CD4-positive, alpha-beta T cell (primary cell): ENCODE results near the gene C11orf58. TPM values are rescaled to one million over a fixed set of nuclear protein-coding genes. Genes with fewer than 3 reads are reported as not detected.

Experiments
- ATAC-seq: fragments of 200-7000 bp; cut with Tn5 transposase; one replicate; pipeline ENCODE4 v1.10.0; 2022; ENCODE audit warnings: mild to moderate bottlenecking; ENCODE audit not compliant: poor library complexity
- CTCF ChIA-PET: fragments of 350-600 bp; sonication (Branson Sonifier 250); formaldehyde crosslinking; loops from one replicate; lab custom pipeline; 2021; ENCODE audit warnings: antibody characterized with exemption, inconsistent platforms; lab: Charles Lee
- POLR2A ChIA-PET: fragments of 350-600 bp; sonication (Branson Sonifier 250); formaldehyde crosslinking; loops from one replicate; lab custom pipeline; 2021; ENCODE audit warnings: antibody characterized with exemption, inconsistent platforms; lab: Charles Lee
- DNase-seq, 14 experiments: peaks; one replicate each; pipeline ENCODE4 v3.0.0-alpha.2; 2013 to 2020; ENCODE audit warnings: mixed read lengths in 2 of 14
- H3K27ac ChIP-seq, 2 donors: one replicate each; pipeline versions ENCODE4 v1.5.1 to v1.7.0; 2013; ENCODE audit warnings: low read length in 2 of 2, low read depth in 1 of 2, mild to moderate bottlenecking in 1 of 2
- H3K27me3 ChIP-seq, 2 experiments: 1 replicate in 1 of 2; 2 replicates in 1 of 2; pipeline versions ENCODE4 v1.6.1 to v1.7.0; 2013; ENCODE audit warnings: low read length in 2 of 2, control low read depth in 1 of 2, mild to moderate bottlenecking in 1 of 2, moderate library complexity in 1 of 2; ENCODE audit not compliant: insufficient read depth in 2 of 2, control insufficient read depth in 1 of 2
- H3K36me3 ChIP-seq: one replicate; pipeline ENCODE4 v1.6.1; 2013; ENCODE audit warnings: low read length, control low read depth; ENCODE audit not compliant: insufficient read depth
- H3K4me1 ChIP-seq: one replicate; pipeline ENCODE4 v1.6.1; 2013; ENCODE audit warnings: low read length, control low read depth; ENCODE audit not compliant: insufficient read depth
- H3K4me3 ChIP-seq: one replicate; pipeline ENCODE4 v1.5.1; 2013; ENCODE audit warnings: mild to moderate bottlenecking, low read length, moderate library complexity
- H3K9me3 ChIP-seq, 2 experiments: 1 replicate in 1 of 2; 2 replicates in 1 of 2; pipeline versions ENCODE4 v1.6.1 to v1.7.0; 2013; ENCODE audit warnings: low read length in 2 of 2, mild to moderate bottlenecking in 2 of 2, control low read depth in 1 of 2, moderate library complexity in 1 of 2; ENCODE audit not compliant: control insufficient read depth in 1 of 2, insufficient read depth in 1 of 2
- H3K27ac Mint-ChIP-seq: one replicate; pipeline ENCODE4 v1.8.0; 2020; ENCODE audit warnings: mixed read lengths
- H3K27me3 Mint-ChIP-seq: one replicate; pipeline ENCODE4 v1.8.0; 2021; ENCODE audit warnings: mixed read lengths
- H3K36me3 Mint-ChIP-seq: one replicate; pipeline ENCODE4 v1.8.0; 2021; ENCODE audit warnings: low read depth, mixed read lengths
- H3K4me1 Mint-ChIP-seq: one replicate; pipeline ENCODE4 v1.8.0; 2021; ENCODE audit warnings: low read depth, mixed read lengths
- H3K4me3 Mint-ChIP-seq: one replicate; pipeline ENCODE4 v1.8.0; 2020; ENCODE audit warnings: mild to moderate bottlenecking, mixed read lengths
- H3K9me3 Mint-ChIP-seq: one replicate; pipeline ENCODE4 v1.8.0; 2020; ENCODE audit warnings: mixed read lengths
- CTCF ChIP-seq: fragments of 200-600 bp; IDR thresholded peaks from one replicate; pipeline ENCODE4 v1.8.0; 2022; ENCODE audit warnings: antibody characterized with exemption, mild to moderate bottlenecking
- intact Hi-C, 2 experiments: fragments of 100-400 bp; cut with DNase I in 1 of 2; cut with micrococcal nuclease in 1 of 2; formaldehyde crosslinking; loops; one replicate each; pipeline versions ENCODE4 v1.15.1 to v1.9.0; 2023 to 2025; cut with DNase I, micrococcal nuclease
- total RNA-seq, 174 experiments: library from RNA in 2 of 174; stranded (reverse) in 2 of 174; gene quantifications; one replicate each; pipeline ENCODE4 v1.2.3 and lab custom pipeline; 2021 to 2026

C11orf58 gene
- total RNA-seq, 2 experiments from 2014 or later: 145 to 150 TPM

- Mint-ChIP-seq H3K4me1 (peaks cover 7% of the 10 kb centered on the region), H3K36me3 (no peaks in the 10 kb centered on the region), H3K27ac (no peak overlapping the region), H3K4me3 (no peak overlapping the region), H3K9me3 (no peaks in the 10 kb centered on the region), H3K27me3 (no peaks in the 10 kb centered on the region)
- no peak for TF ChIP-seq CTCF
- peak in 1 of 14 experiments; percentile 15 for DNase-seq
- Histone ChIP-seq H3K36me3 (no peaks in the 10 kb centered on the region), H3K4me1 (peaks cover 29% of the 10 kb centered on the region), H3K27me3 (no peaks in the 10 kb centered on the region), H3K27ac (no peak overlapping the region), H3K4me3 (no peak overlapping the region), H3K9me3 (no peaks in the 10 kb centered on the region)
- CTCF ChIA-PET: no interaction called here
- no peak for ATAC-seq
- POLR2A ChIA-PET: no interaction called here
- intact Hi-C loops: no loop called here
Measured at GRCh38 chr11:16790486-16791190, 52.2 kb downstream of the C11orf58 start.

GRCh38 chr11:16791191-16791961, 52.9 kb downstream of the C11orf58 start:
- no peak overlapping the region for H3K4me3 Mint-ChIP-seq
- peaks cover 7% of the 10 kb centered on the region for H3K4me1 Mint-ChIP-seq
- no peaks in the 10 kb centered on the region for H3K36me3 Mint-ChIP-seq
- no peaks in the 10 kb centered on the region for H3K9me3 Mint-ChIP-seq
- Histone ChIP-seq H3K4me3 (no peak overlapping the region), H3K27ac (no peak overlapping the region), H3K36me3 (no peaks in the 10 kb centered on the region), H3K27me3 (no peaks in the 10 kb centered on the region), H3K4me1 (peaks cover 29% of the 10 kb centered on the region), H3K9me3 (no peaks in the 10 kb centered on the region)
- no peaks in the 10 kb centered on the region for H3K27me3 Mint-ChIP-seq
- no peak overlapping the region for H3K27ac Mint-ChIP-seq
- TF ChIP-seq CTCF: no peak
- ATAC-seq (no peak), DNase-seq (peak in 2 of 14 experiments; percentile 47 to 58)
- ChIA-PET POLR2A (no interaction called here), CTCF (no interaction called here)
- intact Hi-C loops: no loop called here

- Histone ChIP-seq H3K4me1 (peaks cover 29% of the 10 kb centered on the region), H3K36me3 (no peaks in the 10 kb centered on the region), H3K27ac (no peak overlapping the region), H3K9me3 (no peaks in the 10 kb centered on the region), H3K27me3 (no peaks in the 10 kb centered on the region), H3K4me3 (no peak overlapping the region)
- H3K27ac Mint-ChIP-seq: no peak overlapping the region
- H3K36me3 Mint-ChIP-seq: no peaks in the 10 kb centered on the region
- no peaks in the 10 kb centered on the region for H3K27me3 Mint-ChIP-seq
- DNase-seq (no peak), ATAC-seq (no peak)
- H3K4me1 Mint-ChIP-seq: peaks cover 7% of the 10 kb centered on the region
- TF ChIP-seq CTCF: no peak
- intact Hi-C loops: no loop called here
- no peaks in the 10 kb centered on the region for H3K9me3 Mint-ChIP-seq
- CTCF ChIA-PET: no interaction called here
- POLR2A ChIA-PET: interaction anchor here (1.0 kb wide), 1 partner anchor 9 kb away, joined by 3 read pairs; no protein-coding TSS in a partner anchor
- H3K4me3 Mint-ChIP-seq: no peak overlapping the region
Measured at GRCh38 chr11:16792426-16792825, 54.0 kb downstream of the C11orf58 start.
